Embryonic facial prominence (tissue), 1 donor: Measurements from ENCODE around the gene NPAS4.
"Not testable (repeated sequence)": the region's sequence is repeated elsewhere in the genome, so short reads cannot be mapped to it uniquely, and the experiment has no call there.

Experiments used
- DNase-seq: peaks from one replicate; pipeline ENCODE4 v3.0.0-alpha.2; 2016; ENCODE audit errors: extremely low spot score

NPAS4 gene

DNA sequence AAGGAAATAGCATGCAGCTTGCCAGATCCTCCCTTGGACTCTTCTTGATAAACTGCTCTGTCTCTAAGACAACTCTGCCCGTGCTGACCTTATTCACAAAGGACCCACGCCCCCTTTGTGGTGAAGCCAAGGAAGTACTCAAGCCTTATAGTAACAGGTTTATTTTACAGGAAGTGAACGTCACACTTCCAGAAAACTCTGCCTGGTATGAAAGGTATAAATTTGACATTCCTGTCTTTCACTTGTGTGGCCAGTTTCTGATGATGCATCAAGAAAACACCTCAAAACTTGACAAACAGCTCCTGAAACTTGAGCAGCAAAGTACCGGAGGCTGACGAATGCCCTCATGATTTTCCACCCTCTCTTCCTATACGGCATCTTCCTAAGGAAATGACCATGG lies 33.4 kb downstream of the NPAS4 start:
- no peak for DNase-seq

DNA sequence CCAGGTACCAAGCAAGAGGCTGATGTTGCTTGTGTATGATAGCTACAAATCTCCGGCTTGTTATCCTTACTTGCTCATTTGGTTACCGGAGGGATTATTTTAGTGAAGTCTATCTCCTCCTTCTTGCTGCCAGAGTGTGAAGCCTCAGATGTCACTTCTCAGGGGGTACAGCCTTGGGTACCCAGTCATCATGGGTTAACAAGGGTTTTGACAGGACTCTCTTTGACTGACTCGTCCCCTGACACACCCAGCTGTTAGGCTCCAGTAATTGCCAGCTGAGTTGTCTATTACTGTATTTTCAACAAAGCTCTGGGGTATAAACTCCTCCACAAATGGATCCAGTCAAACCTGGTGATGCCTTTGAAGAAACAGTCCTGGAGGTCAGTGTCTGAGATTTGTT lies 34.0 kb downstream of the NPAS4 start:
- no peak for DNase-seq

DNA sequence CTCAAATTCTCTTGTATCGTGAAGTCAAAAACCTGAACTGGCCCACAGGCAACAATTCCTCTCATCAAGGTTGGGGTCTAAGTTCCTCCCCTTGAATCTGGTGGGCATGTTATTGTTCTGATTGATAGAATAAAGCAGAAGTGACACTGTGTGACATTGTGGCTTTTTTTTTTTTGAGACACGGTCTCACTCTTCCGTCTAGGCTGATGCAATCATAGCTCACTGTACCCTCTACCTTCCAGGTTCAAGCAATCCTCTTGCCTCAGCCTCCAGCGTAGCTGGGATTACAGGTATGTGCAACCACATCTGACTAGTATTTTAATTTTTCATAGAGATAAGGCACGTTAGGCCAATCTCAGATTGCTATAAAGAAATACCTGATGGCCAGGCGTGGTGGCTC lies 37.0 kb downstream of the NPAS4 start:
- no peak for DNase-seq

DNA sequence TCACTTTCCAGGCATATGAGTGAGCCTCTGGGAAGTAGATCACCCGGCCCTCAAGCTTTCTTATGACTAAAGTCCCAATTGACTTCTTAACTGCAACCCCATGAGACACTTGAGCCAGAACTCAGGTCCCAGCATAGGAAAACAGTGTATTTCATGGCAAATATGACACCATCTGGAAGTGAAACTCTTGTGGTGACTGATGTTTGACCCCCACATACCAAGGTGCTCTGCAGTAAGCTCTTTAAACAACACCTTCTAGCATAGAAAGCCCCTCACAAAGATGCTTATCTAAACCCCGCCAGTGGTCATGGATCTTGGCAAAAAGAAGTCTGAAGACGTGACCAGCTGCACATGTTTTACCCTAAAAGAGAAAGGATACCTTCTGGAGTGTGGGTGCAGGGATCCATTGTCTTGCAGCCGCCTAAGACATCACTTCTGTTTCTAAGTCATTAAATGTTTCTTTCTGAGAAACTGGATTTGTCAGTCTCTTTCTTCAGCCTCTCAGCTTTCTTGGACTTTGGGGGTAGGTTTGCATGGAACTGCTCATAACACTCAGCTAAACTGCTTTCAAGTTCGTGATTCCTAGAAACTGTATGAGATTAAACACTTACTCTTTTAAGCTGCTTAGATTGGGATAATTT lies 38.4 kb downstream of the NPAS4 start:
- DNase-seq = no peak

DNA sequence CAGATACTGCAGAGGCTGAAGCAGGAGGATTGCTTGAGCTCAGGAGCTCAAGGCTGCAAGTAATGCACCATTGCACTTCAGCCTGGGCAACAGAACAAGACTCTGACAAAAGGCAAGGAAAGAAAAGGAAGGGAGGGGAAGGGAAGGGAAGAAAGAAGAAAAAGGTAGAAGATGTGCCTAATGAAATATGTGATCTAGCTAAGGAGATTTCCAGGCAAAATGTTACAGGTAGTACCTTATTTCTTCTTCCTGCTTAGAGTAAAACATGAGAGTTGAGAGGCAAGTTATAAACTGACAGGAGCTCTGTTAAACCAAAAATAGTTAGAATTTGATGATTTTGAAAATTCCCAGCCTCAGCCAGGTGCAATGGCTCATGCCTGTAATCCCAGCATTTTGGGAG lies 41.2 kb downstream of the NPAS4 start:
- no peak for DNase-seq

DNA sequence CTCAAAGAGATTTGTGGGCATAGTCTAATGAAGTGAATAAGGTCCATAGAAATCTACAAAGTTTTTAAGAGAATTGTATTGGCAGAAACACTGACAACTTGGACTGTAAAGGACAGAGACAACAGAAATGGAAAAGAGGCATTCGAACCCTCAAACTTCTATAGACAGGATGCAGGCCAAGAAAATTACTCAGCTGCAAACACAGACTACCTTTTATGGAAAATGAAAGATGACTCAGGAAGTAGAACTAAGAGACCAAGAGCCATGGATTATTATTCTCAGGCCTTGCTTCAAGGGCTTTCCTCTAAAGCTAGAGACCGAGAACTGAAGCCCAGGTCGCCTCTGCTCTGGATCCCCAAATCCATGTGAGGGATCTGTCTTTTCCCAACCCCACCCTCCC lies 42.1 kb downstream of the NPAS4 start:
- no peak for DNase-seq

DNA sequence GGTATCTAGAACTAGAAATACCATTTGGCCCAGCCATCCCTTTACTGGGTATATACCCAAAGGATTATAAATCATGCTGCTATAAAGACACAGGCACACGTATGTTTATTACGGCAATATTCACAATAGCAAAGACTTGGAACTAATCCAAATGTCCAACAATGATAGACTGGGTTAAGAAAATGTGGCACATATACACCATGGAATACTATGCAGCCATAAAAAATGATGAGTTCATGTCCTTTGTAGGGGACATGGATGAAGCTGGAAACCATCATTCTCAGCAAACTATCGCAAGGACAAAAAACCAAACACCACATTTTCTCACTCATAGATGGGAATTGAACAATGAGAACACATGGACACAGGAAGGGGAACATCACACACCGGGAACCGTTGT lies 43.3 kb downstream of the NPAS4 start:
- DNase-seq = not testable (repeated sequence)

DNA sequence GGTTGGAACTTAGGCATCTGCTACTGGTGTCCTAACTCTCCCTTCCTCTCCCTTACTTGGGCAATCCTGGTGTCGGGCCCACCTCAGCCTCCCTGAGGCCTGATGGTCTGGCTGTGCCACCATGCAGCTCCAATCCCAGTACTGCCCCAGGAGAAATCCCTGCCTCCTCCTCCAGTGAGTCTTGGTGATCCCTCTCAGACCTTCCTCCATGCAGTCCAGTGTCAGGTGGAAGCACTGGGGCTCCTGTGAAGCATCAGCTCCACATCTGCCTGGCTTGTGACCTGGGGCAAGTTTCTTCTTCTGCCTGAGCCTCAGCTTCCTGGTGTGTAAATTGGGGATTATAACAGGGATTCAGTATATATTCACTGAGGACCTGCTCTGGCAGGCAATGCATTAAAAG lies 44.1 kb downstream of the NPAS4 start:
- DNase-seq = no peak

DNA sequence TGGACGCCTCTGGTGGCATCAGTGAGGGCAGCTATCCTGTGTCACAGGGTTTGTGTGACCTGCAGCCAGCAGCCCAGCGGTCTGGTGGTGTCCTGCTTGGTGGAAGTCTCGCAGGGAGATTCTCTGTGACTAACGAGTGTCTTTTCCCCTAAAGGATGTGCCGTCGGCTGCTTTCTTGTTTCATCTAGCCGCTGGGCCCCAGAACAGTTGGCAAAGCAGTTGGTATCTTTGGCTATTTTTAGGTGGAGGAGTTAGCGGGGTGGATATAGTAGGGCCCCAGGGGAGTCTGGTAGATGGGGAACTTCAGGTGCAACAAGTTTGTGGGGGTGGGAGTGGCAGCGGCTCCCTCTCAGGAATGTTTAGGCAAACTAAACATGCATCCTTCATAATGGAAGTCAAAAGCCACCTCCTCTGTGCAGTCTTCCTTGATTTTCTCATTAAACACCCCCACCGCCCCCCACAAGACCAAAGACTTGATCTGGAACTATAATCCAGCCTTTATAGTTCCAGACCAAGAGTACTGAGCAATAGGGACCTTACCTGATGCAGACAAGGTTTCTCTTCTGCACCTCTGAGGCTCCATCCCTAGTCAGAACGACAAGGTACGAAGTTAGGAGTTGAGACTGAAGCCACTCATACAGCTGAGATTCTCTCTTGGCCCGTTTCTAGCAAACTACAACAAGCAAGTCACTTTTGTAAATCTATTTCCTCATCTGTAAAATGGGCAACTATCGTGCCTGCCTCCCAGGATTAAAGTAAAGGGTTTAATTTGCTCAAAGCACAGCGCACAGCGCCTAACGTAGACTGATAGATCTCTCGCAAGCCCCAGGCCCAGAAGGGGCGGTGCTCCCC lies 44.8 kb downstream of the NPAS4 start:
- DNase-seq = no peak

DNA sequence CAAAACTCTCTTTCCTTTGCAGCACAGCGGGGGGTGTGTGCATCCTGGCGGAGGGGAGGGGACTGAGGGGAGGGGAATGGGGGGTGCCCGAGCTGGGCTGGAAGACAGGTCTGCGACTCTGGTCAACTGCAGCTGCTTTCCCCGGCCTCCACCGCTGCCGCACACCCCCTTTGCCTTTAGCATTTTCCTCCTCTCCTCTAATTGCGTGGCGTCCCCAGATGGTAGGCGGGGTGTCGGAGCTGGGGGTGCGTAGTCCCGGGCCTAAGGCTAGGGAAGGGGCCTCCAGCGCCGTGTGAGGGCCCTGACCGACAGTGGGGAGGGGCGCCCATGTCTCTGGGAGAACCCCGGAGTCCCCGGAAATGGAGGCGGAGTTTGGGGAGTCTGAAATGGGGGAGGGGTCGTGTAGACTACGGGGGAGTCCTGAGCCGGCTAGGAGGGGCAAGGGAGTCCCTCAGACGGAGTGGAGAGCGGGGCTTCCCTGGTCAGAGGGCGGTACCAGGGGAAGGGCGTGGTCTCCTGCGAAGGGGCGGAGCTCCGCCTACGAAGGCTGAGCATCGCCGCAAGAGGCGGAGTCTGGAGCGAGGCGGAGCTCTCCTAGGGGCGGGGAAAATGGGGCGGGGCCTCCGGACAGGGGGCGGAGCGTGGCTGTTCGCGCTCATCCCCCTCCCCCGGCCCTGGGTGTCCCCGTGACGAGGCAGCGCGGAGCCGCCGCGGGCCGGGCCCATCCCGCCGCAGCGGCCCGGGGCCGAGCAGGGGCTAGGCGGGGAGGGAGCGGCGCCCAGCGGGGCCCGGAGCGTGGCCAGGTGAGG lies 45.6 kb downstream of the NPAS4 start, which contains the start of gene PELI3:
TSS of gene PELI3 (plus strand) at position 681 of the 809 bp plus-strand sequence. CDS start 1,224 bp downstream, outside the sequence.
- peak; percentile 93 for DNase-seq

DNA sequence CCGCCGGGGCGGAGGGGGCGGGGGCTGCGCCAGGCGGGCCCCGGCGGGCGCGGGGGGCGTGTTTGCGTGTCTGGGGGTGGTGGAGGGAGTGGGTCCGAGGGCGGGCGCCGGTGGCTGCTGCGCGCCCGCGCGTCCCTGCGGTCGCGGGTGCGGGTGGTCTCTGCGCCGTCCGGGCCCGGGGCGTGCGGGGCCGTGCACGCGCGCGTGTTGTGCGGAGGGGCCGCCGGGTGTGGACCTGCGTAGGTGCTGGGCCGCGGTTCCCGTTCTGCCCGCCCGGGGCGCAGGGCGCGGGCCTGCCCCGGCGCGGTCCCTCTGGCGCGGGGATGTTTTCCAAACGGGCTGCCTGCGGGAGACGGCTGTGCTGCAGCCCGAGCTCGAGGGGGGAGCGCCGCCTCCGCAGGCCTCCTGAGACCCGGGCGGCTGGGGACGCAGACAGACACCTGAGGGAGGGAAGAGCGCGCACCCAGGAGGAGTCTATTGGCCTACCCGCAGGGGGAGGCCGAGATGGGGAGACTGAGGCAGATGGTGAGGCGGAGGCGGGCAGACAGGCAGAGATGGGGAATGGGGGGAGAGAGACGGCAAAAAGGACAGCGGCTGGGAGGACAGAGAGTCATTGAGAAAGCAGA lies 46.3 kb downstream of the NPAS4 start:
- DNase-seq = no peak

DNA sequence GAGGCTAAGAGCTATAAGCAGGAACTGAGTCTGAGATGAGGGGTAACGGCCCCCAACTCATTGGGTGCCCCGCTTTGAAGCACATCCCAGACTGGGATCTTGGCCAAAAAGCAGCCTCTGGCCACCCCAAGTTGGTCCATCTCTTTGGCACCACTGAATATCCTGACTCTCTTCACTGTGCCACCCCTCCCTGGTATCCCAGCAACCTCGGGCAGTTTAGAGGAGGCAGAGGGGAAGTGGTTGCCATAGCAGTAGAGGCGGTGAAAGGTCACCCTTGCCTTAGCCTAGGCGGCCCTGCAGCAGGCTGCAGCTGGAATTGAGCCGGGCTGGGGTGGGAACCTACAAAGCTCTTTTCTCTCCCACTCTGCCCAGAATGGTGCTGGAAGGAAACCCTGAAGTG lies 46.9 kb downstream of the NPAS4 start:
- no peak for DNase-seq

DNA sequence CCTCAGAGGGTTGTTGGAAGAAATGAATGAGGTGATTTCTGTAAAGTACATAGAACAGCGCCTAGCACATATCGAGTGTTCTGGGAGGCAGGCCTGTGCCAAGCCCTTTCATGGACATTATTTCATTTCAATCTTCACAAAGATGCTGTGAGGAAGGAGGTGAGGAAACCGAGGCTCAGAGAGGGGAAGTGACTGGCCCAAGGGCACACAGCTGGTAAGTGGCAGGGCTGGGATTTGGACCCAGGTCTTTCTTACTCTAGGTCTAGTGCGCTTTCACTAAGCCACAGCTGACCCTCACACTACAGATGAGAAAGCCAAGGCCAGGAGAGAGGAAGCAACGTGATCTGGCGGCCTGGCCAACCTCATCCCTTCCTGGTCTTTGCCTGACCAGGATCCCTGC lies 47.9 kb downstream of the NPAS4 start:
- DNase-seq = no peak

DNA sequence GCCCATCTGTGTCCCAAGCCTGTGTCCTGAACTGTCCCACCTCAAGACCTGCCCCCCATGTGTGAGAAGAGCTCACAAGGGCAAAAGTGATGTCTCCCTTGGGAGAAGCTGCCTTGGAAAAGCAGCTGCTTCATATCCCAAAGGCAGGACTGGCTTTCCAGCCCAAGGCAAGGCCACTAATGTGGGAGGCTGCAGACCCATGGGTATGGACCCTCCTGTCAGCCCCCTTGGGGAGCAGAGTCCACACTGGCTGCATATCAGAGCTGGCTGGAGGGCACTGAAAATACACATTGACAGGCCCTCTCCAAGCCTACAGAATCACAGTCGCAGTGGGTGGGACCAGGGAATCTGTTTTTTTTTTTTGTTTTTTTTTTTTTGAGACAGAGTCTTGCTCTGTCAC lies 48.6 kb downstream of the NPAS4 start:
- DNase-seq = no peak

DNA sequence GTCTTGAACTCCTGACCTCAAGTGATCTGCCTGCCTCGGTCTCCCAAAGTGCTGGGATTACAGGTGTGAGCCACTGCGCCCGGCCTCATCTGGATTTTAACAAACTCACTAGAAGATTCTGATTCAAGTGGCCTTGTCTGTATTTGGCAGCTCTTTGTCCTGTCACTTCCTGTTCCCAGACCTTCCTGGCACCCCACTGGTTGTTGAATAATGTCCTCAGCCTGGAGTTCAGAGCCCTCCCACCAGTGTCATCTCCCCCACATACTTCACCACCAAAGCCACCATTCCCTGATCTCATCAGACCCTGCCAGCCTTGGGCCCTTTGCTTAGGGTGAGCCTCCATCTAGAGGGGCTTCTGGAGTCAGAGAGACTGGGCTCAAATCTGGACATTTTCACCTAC lies 49.2 kb downstream of the NPAS4 start:
- no peak for DNase-seq

DNA sequence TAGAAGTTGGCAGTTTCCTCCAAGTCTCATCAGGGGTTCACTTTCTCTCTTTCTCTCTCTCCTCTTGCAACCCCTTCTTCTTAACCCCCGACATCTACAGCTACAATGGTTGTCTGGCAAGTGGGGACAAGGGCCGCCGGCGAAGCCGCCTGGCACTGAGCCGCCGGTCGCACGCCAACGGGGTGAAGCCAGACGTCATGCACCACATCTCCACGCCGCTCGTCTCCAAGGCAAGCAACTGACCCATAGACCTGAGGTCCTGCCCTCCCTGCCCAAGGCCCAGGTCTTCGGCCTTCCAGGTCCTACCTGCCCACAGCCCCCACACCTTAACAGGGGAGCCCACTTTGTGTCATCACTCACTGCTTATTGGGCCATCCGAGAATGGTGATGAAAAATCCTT lies 50.3 kb downstream of the NPAS4 start:
- no peak for DNase-seq

DNA sequence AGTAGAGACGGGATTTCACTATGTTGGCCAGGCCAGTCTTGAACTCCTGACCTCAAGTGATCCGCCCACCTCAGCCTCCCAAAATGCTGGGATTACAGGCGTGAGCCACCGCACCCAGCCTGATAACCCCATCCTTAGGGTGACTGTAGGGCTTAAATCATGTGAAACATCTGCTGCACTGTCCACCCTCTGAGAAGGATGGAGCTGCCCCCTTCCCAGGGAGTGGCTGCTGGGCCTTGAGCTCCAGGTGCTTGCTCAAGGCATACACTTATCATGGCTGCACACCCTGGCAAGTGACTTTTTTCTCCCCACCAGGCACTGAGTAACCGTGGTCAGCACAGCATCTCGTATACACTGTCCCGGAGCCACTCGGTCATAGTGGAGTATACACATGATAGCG lies 51.2 kb downstream of the NPAS4 start:
- DNase-seq = no peak

DNA sequence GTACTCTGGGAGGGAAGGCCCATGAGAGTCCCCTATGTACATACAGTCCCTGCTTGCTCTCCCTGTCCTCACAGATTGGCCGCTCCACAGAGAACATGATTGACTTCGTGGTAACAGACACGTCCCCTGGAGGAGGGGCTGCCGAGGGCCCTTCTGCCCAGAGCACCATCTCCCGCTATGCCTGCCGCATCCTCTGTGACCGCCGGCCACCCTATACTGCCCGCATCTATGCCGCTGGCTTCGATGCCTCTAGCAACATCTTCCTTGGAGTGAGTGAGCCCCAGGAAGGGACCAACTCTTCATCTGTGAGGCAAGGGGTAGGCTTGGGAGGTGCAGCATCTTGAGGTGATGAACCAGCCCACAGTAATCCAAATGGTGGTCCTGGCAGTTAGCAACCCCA lies 52.3 kb downstream of the NPAS4 start:
- no peak for DNase-seq

DNA sequence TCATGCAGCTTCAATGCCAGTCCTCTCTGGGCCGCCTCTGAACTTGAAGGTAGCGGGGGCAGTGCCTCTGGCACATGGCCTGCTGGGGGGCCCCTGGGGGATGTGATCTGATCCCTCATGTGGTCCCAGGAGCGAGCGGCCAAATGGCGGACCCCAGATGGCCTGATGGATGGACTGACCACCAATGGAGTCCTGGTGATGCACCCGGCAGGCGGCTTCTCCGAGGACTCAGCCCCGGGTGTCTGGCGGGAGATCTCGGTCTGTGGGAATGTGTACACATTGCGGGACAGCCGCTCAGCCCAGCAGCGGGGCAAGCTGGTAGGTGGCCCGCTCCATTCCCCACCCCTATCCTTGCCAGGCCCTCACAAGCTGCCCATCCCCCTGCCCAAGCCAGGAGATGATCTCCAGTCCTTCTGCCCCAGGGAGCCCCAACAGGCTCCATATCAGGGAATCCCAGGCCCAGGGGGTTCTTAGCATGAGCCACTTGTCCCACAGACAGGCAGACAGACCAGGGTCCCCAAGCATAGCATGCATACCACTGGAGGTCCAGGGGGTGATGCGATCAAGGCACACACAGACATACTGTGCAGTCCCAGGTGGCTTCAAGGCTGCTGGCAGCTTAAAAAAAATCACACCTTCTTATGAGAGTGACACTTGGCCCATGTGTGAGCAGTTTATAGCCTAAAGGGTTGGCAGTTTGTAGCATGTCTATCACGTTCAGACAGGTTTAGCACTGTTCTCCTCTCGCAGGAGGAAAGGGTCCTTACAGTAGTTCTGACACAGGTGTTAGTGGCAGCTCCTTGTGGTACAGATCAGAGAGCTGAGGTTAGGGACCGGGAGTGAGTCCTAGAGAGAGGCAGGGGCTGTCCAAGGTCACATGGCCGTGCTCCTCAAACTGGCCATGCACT lies 53.0 kb downstream of the NPAS4 start:
- DNase-seq = no peak

DNA sequence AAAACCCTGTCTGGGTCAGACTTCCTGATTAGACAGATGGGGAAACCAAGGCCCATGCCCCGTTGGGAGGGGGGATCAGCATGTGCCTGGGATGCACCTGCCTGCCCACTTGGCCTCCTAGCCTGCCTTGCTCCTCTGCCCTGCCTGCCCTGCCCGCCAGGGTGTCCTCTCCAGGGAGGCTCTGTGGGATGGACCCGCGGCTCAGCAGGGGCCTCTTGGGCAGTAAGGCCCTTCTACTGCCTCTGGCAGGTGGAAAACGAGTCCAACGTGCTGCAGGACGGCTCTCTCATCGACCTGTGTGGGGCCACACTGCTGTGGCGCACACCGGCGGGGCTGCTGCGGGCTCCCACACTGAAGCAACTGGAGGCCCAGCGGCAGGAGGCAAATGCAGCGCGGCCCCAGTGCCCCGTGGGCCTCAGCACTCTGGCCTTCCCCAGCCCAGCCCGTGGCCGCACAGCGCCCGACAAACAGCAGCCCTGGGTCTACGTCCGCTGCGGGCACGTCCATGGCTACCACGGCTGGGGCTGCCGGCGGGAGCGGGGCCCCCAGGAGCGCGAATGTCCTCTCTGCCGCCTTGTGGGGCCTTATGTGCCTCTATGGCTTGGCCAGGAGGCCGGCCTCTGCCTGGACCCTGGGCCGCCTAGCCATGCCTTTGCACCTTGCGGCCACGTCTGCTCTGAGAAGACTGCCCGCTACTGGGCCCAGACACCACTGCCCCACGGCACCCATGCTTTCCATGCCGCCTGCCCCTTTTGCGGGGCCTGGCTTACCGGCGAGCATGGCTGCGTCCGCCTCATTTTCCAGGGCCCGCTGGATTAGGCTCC lies 54.7 kb downstream of the NPAS4 start:
- DNase-seq = no peak
